SK-N-SH treated with all-trans-retinoic acid at 6 μM for 48 hours (cell line): ENCODE measurements around the gene RXRG.

Experiments
- ATAC-seq: fragments of 200-7000 bp; cut with Tn5 transposase; 3 replicates; pipeline ENCODE4 v1.9.1; 2020; ENCODE audit warnings: mild to moderate bottlenecking, moderate library complexity
- ARNTL ChIP-seq: fragments of 450-650 bp; formaldehyde crosslinking; IDR thresholded peaks from 2 replicates; pipeline ENCODE4 v1.5.0; 2020; ENCODE audit warnings: low read depth, mild to moderate bottlenecking, moderate library complexity, borderline replicate concordance
- BACH2 ChIP-seq: fragments of 250-450 bp; sonication (Bioruptor Pico); IDR thresholded peaks from 2 replicates; pipeline ENCODE4 v1.9.0; 2021; ENCODE audit warnings: mild to moderate bottlenecking, borderline replicate concordance
- CSDC2 ChIP-seq: fragments of 250-450 bp; sonication (Bioruptor Pico); IDR thresholded peaks from 2 replicates; pipeline ENCODE4 v1.5.0; 2020; ENCODE audit warnings: mild to moderate bottlenecking, moderate library complexity
- GLIS3 ChIP-seq: fragments of 250-450 bp; sonication (Bioruptor Pico); IDR thresholded peaks from 2 replicates; pipeline ENCODE4 v1.5.0; 2020; ENCODE audit warnings: mild to moderate bottlenecking, moderate library complexity
- OSR1 ChIP-seq: fragments of 250-450 bp; sonication (Bioruptor Pico); IDR thresholded peaks from 2 replicates; pipeline ENCODE4 v1.8.0; 2022; ENCODE audit warnings: moderate library complexity, mild to moderate bottlenecking, inconsistent platforms
- PPARA ChIP-seq: fragments of 250-450 bp; sonication (Bioruptor Pico); IDR thresholded peaks from 2 replicates; pipeline ENCODE4 v1.5.0; 2020; ENCODE audit warnings: mild to moderate bottlenecking, borderline replicate concordance
- RARB ChIP-seq: fragments of 250-450 bp; sonication (Bioruptor Pico); IDR thresholded peaks from 2 replicates; pipeline ENCODE4 v1.8.0; 2021; ENCODE audit warnings: mild to moderate bottlenecking, moderate library complexity
- SNAI2 ChIP-seq: fragments of 250-450 bp; sonication (Bioruptor Pico); IDR thresholded peaks from 2 replicates; pipeline ENCODE4 v1.5.0; 2020; ENCODE audit warnings: mild to moderate bottlenecking, moderate library complexity
- TCF4 ChIP-seq: fragments of 250-450 bp; sonication (Bioruptor Pico); IDR thresholded peaks from 2 replicates; pipeline ENCODE4 v1.8.0; 2021; ENCODE audit warnings: mild to moderate bottlenecking, moderate library complexity, borderline replicate concordance
- ZC3H10 ChIP-seq: fragments of 250-450 bp; sonication (Bioruptor Pico); IDR thresholded peaks from 2 replicates; pipeline ENCODE4 v1.5.1; 2021; ENCODE audit warnings: mild to moderate bottlenecking, moderate library complexity
- ZFP3 ChIP-seq: fragments of 250-450 bp; sonication (Bioruptor Pico); IDR thresholded peaks from 2 replicates; pipeline ENCODE4 v1.5.0; 2020; ENCODE audit warnings: mild to moderate bottlenecking, moderate library complexity
- ZFP30 ChIP-seq: fragments of 450-650 bp; formaldehyde crosslinking; IDR thresholded peaks from 2 replicates; pipeline ENCODE4 v1.5.0; 2022; ENCODE audit warnings: mild to moderate bottlenecking, moderate library complexity
- ZNF565 ChIP-seq: fragments of 450-650 bp; formaldehyde crosslinking; conservative IDR thresholded peaks from 2 replicates; pipeline ENCODE4 v1.5.0; 2020; ENCODE audit warnings: low read depth, mild to moderate bottlenecking, moderate library complexity
- ZNF70 ChIP-seq: fragments of 450-650 bp; formaldehyde crosslinking; IDR thresholded peaks from 2 replicates; pipeline ENCODE4 v1.5.0; 2020; ENCODE audit warnings: mild to moderate bottlenecking, moderate library complexity
- ZNF8 ChIP-seq: fragments of 450-650 bp; formaldehyde crosslinking; IDR thresholded peaks from 2 replicates; pipeline ENCODE4 v1.5.0; 2020; ENCODE audit warnings: mild to moderate bottlenecking, moderate library complexity
- TF ChIP-seq, protein P1 (sequence below): fragments of 250-450 bp; sonication (Bioruptor Pico); IDR thresholded peaks from 2 replicates; pipeline ENCODE4 v1.5.1; 2021; ENCODE audit warnings: mild to moderate bottlenecking, moderate library complexity
- TF ChIP-seq, protein P2 (sequence below): fragments of 250-450 bp; sonication (Bioruptor Pico); IDR thresholded peaks from 2 replicates; pipeline ENCODE4 v1.8.0; 2020; ENCODE audit warnings: mild to moderate bottlenecking, moderate library complexity, borderline replicate concordance
- TF ChIP-seq, protein P3 (sequence below): fragments of 250-450 bp; sonication (Bioruptor Pico); IDR thresholded peaks from 2 replicates; pipeline ENCODE4 v1.5.1; 2020; ENCODE audit warnings: low read depth, mild to moderate bottlenecking, moderate library complexity

RXRG gene

DNA sequence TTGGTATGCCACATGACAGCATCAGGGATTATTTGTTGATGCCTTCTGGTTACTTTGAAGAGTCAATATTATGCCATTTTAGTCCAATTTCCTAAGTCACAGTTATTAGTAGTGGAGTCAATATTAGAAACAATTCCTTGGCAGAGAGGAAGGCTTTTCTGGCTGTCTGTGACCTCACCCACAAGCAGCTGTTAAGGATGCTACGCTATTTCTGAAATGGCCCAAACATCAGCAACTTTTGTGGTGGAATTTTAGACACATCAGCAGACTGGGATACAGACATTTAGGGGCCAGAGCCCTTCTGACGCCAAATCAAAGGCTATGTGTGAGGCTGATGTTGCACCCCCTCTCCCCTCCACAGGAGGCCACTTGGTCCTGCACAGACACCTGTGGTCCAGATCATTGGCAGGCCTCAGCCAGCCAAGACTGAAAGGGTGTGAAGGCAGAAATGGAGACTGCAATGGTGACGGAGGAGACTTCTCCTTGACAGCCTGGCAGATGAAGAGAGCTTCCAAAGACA, 9.2 kb upstream of the RXRG start:
- TF ChIP-seq, protein P1, sequence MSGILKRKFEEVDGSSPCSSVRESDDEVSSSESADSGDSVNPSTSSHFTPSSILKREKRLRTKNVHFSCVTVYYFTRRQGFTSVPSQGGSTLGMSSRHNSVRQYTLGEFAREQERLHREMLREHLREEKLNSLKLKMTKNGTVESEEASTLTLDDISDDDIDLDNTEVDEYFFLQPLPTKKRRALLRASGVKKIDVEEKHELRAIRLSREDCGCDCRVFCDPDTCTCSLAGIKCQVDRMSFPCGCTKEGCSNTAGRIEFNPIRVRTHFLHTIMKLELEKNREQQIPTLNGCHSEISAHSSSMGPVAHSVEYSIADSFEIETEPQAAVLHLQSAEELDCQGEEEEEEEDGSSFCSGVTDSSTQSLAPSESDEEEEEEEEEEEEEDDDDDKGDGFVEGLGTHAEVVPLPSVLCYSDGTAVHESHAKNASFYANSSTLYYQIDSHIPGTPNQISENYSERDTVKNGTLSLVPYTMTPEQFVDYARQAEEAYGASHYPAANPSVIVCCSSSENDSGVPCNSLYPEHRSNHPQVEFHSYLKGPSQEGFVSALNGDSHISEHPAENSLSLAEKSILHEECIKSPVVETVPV (CRISPR knock-in tag): no peak

DNA sequence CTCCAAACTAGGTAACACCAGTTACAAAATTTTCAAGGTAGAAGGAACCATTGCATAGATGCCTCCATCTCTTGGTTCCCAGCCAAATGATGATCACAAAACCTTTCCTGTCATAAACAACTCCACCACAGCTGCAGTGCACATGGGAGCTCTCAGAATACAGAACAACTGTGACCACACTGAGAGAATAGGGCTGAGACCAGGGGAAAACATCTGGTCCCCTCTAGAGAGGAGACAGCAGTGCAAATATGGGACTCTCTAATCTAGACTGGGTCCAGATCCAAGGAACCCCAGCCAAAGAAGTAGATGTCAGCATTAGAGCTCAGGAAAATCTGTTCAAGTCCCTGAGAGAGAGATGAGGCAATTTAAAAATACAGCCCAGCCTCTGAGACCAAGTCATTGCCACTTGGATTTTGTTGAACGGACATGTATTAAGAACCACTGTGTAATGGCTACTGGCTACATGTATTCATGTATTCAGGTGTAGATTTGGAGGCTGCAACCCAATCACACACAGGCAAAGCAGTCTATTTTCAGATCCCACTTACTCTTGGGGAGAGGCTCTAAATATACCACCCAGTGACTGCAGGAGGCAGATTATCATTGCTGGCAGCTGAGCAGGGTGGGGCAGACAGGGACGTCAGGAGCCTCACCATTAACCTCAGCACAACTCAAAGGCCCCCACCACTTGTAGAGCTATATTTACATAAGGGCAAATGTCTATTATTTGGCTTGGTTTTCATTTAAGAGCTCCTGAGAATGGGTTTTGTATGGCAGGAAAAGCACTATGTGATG, 7.6 kb upstream of the RXRG start:
- no peak for ATAC-seq
- TF ChIP-seq ZNF8 (CRISPR knock-in tag) (no peak), TCF4 (CRISPR knock-in tag) (no peak), SNAI2 (no peak), ZC3H10 (CRISPR knock-in tag) (no peak), CSDC2 (CRISPR knock-in tag) (no peak), OSR1 (CRISPR knock-in tag) (no peak), ZFP3 (no peak), BACH2 (CRISPR knock-in tag) (no peak), PPARA (no peak), ZNF565 (CRISPR knock-in tag) (no peak)
- TF ChIP-seq, protein P2, sequence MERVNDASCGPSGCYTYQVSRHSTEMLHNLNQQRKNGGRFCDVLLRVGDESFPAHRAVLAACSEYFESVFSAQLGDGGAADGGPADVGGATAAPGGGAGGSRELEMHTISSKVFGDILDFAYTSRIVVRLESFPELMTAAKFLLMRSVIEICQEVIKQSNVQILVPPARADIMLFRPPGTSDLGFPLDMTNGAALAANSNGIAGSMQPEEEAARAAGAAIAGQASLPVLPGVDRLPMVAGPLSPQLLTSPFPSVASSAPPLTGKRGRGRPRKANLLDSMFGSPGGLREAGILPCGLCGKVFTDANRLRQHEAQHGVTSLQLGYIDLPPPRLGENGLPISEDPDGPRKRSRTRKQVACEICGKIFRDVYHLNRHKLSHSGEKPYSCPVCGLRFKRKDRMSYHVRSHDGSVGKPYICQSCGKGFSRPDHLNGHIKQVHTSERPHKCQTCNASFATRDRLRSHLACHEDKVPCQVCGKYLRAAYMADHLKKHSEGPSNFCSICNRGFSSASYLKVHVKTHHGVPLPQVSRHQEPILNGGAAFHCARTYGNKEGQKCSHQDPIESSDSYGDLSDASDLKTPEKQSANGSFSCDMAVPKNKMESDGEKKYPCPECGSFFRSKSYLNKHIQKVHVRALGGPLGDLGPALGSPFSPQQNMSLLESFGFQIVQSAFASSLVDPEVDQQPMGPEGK (CRISPR knock-in tag): no peak
- TF ChIP-seq, protein P3, sequence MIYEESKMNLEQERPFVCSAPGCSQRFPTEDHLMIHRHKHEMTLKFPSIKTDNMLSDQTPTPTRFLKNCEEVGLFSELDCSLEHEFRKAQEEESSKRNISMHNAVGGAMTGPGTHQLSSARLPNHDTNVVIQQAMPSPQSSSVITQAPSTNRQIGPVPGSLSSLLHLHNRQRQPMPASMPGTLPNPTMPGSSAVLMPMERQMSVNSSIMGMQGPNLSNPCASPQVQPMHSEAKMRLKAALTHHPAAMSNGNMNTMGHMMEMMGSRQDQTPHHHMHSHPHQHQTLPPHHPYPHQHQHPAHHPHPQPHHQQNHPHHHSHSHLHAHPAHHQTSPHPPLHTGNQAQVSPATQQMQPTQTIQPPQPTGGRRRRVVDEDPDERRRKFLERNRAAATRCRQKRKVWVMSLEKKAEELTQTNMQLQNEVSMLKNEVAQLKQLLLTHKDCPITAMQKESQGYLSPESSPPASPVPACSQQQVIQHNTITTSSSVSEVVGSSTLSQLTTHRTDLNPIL (CRISPR knock-in tag): no peak
- TF ChIP-seq, all 23 proteins: peak for 0

More for the DNA sequence above, 9.2 kb upstream of the RXRG start:
- no peak for ATAC-seq

DNA sequence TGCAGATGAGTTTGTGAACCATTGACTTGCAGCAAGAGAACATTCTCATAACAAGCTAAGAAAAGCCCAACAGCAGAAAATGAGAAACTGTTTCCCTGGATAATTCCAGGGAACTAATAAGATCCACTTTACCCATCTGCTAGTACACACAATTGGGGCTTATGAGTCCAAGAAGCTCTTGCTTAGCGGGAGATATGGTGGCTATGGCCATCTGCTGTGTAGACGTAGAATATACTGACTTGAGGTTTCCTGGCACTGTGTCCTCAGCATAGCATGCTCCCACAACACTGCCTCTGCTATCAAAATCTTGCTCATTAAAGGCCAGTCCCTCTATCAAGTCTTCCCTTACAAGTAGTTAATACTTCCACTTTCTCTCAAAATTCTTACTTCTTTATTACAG, 6.8 kb upstream of the RXRG start:
- ATAC-seq: no peak

DNA sequence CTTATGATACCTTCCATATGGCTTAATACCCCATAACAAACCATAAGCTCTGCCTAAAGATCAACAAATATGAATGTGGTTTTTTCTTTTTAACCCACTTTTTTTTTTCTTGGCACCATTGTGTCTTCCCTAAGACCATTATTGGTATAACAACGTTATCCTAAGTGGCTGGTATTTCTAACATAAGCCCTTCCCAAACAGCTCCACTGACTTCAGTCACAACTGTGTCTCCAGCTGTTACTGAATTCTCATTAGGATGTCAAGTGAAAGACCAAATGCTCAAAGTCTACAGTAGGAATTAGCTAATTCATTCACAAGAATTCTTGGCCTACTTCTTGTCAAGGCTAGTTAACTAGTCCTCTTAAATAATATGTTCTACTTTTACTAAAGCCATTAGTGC, 4.2 kb upstream of the RXRG start:
- no peak for ATAC-seq
- TF ChIP-seq, protein P1 (CRISPR knock-in tag): no peak
- TF ChIP-seq ZNF8 (CRISPR knock-in tag): no peak
- TF ChIP-seq ARNTL: no peak
- TF ChIP-seq RARB (CRISPR knock-in tag): no peak
- TF ChIP-seq BACH2 (CRISPR knock-in tag): no peak
- TF ChIP-seq GLIS3 (CRISPR knock-in tag): no peak
- no peak for TF ChIP-seq ZC3H10 (CRISPR knock-in tag)

More for the DNA sequence above, 6.8 kb upstream of the RXRG start:
- TF ChIP-seq CSDC2 (CRISPR knock-in tag): no peak
- TF ChIP-seq GLIS3 (CRISPR knock-in tag): no peak
- TF ChIP-seq ZFP30: no peak
- no peak for TF ChIP-seq OSR1 (CRISPR knock-in tag)
- TF ChIP-seq ZNF70 (CRISPR knock-in tag): no peak
- no peak for TF ChIP-seq ZNF565 (CRISPR knock-in tag)
- no peak for TF ChIP-seq ZC3H10 (CRISPR knock-in tag)
- TF ChIP-seq, protein P2 (CRISPR knock-in tag): no peak
